ENCODE measurements around the gene HOXB3. TPM values are rescaled to one million over a fixed set of nuclear protein-coding genes. Genes with fewer than 3 reads are reported as not detected.

Gene HOXB3
- polyA plus RNA-seq, 4 donors: 145 to 170 (median 155) TPM

GRCh38 chr17:48532261-48532660, 57.8 kb downstream of the HOXB3 start:
- no peak for DNase-seq (ENCODE audit: low read depth in 4 of 4, low spot score in 3 of 4)

DNA sequence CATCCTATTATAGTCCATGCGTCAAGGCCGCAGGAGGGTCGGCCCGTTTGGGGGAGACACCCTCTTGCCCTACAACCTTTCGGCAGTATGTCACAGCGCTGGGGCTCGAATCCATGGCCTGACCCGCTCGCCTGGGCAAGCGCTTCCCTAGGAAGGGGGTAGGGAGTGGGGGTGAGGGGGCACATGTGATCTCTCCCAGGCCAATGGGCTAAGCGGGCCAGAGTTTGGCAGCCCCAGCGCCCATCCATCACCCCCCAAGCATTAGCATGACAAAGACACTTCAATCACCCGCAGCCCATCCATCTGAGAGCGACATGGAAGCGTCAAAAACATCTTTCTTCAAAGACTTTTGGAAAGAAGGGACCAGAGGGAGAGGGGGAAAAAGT, 59.2 kb downstream of the HOXB3 start, which contains the start of gene HOXB1:
Gene HOXB1, minus strand, starts transcription at position 125 of the 386 bp plus-strand sequence. Its CDS starts 107 bp downstream, at position 18.
- DNase-seq (ENCODE audit: low read depth in 4 of 4, low spot score in 3 of 4): no peak

DNA sequence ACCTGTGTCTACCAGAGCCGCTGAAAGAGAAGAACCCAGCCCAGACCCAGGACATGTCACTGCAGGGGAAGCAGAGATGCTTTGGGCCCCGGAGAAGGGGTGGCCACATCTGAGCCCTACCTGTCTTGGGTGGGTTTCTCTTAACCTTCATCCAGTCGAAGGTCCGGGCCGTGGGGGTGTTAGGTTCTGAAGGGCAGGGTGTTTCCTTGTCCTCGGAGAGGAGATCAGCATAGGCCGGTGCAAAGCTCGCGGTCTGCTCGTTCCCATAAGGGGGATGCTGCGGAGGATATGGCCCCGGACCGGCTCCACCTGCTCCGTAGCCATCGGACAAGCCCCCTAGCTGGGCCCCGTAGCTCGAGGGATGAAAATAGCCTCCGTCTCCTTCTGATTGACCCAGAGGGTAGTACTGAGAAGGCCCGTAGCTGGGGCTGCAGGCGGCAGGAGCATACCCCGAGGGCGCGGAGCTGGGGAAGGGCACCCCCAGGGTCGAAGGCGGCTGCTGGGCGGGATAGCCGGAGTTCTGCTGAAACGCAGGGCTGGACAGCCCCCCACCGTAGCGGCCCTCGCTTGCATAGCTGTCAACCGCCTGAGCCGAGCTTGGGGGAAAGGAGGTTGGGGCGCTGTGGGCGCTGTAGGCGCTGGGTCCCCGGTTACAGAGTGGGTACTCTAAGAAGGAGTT, 59.7 kb downstream of the HOXB3 start:
- DNase-seq (ENCODE audit: low read depth in 4 of 4, low spot score in 3 of 4): no peak

DNA sequence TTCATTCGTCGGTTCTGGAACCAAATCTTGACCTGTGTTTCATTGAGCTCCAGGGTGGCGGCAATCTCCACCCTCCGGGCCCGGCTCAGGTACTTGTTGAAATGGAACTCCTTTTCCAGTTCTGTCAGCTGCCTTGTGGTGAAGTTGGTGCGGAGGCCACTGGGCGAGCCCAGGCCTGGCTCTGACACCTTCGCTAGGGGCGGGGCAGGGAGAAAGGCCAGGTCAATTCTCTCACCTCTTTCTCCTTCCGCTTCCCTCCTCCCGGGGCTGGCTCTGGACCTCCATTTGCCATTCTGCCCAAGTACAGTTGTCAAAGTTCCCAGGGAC, 60.4 kb downstream of the HOXB3 start:
- no peak for DNase-seq (ENCODE audit: low read depth in 4 of 4, low spot score in 3 of 4)

DNA sequence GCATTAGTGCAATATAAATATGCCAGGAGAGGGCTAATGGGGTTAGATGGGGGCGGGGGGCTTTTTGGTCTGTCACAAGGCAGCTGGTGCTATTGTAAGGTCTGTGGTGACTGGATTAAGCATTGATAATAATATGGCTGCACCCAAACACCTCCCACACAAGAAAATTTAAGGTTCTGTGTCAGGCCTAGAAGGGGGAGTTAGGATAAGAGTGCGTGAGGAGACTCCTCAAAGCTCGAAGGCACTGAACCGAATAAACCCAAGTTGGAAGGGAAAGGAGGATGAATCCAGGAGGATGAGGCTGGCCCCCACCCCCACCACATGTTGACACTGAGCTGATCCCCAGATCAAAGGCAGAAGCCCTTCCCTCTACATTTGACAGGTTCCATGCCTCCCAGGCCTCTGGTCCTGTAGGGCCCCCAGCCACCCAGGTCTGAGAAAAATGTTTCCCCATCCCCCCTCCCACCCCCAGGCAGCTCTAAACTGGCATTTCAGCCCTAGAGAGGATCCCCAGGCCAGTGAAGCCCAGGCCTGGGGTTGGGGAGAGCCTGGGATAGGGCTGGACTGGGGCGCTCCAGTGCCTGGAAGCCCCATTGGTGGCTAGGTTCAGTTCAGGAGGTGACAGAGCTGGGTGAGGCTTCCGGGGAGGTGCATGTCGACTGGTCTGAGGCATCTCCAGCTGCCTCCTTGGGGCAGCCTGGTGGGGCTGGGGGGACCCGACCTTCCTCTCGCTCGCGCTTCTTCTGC, 60.9 kb downstream of the HOXB3 start:
- no peak for DNase-seq (ENCODE audit: low read depth in 4 of 4, low spot score in 3 of 4)

DNA sequence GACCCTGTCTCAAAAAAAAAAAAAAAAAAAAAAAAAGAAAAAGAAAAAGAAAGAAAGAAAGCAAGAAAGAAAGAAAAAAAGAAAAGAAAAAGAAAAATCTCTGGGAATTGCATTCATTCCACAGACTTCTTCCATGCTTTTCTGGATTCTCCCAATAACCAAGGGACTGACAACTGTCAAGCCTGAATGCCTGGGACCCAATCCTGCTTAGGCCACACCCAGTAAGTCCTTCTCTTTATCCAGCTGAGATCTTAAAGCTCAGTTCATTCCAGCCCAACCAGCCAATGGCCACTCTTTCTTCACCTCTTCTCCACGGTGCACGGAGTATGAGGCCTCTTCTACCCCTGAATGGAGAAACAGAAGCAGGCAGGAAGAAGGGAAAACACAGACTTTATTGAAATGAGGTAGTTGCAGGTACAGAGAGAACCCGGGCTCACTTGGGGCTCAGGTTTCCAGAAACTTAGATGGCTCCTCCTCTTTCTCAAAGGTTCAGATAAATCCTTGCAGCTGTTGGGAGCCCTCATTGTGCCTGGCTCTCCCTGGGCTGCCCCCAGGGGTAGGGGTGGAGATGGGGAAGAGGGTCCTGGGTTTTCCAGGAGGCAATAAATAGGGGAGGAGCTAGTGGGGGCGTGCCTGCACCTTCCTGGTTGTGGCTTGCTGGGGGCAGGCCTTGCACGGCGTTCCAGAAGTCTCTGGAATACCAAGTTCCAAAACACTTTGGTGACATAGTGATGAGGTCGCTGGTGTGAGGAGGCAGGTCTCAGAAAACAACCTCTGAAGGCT, 61.7 kb downstream of the HOXB3 start:
- no peak for DNase-seq (ENCODE audit: low read depth in 4 of 4, low spot score in 3 of 4)

GRCh38 chr17:48527547-48527932, 62.5 kb downstream of the HOXB3 start:
- no peak for DNase-seq (ENCODE audit: low read depth in 4 of 4, low spot score in 3 of 4)

- no peak for DNase-seq (ENCODE audit: low read depth in 4 of 4, low spot score in 3 of 4)
These were observed 63.2 kb downstream of the HOXB3 start for GRCh38 chr17:48526608-48527546.

DNA sequence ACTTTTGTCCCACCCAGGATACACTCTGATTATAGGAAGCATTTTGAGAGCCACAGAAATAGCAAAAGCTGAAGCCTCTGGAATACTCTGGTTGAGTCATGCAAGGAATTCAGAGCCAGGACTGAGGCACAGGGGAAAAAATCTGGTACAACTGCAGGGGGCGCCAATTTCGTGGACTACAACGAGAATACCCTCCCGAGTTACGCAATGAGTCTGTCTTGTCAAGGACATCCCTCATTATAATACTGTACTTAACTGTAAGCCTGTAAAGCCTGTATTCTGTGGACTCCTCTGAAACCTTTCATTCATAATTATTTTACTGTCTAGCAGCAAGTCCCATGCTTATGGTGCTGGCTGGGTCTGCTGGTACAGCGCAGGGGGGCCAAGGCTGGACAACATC, 67.0 kb downstream of the HOXB3 start:
- no peak for DNase-seq (ENCODE audit: low read depth in 4 of 4, low spot score in 3 of 4)

DNA sequence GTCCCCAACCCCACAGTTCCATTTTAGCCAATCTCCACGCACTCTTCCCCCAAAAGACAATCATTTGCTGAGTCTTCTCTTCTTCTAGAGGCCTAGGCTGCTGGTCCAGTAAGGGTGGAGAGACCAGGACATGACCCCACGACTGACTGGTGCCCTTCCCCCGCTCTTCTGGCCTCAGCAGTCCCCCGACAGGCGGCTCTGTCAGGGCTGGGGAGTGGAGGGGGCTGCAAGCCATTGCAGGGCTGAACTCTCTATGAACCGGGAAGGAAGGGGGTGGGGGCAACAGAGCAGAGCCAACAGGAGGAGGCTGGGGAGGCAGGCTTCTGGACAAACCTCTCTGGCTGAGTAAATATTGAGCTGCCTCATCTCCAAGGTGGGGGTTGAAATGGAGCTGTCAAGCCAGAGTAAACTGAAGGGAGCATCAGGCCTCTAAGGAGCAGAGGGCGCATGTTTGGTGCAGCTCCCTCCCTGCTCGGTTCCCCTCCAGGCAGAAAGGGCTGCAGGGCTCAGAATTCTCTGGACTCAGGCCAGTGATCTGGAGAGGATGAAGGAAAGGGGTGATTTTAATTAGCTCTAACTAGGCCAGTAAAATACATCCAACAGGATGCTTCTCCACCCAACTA, 67.9 kb downstream of the HOXB3 start:
- DNase-seq (ENCODE audit: low read depth in 4 of 4, low spot score in 3 of 4): no peak

GRCh38 chr17:48520631-48521079, 69.4 kb downstream of the HOXB3 start:
- no peak for DNase-seq (ENCODE audit: low read depth in 4 of 4, low spot score in 3 of 4)

DNA sequence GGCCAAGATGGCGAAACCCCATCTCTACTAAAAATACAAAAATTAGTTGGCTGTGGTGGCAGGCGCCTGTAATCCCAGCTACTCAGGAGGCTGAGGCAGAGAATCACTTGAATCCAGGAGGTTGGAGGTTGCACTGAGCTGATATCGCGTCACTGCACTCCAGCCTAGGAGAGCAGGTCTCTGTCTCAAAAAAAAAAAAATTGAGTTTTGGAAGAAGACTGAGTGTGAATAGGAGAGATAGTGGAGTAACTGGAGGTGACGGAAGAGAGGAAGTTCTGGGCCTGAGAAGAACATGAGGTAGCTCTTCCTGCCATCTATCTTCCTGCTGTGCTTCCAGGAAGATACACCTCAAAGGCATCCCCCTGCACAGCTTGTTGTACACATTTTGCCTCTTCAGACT, 70.6 kb downstream of the HOXB3 start:
- DNase-seq (ENCODE audit: low read depth in 4 of 4, low spot score in 3 of 4): no peak

DNA sequence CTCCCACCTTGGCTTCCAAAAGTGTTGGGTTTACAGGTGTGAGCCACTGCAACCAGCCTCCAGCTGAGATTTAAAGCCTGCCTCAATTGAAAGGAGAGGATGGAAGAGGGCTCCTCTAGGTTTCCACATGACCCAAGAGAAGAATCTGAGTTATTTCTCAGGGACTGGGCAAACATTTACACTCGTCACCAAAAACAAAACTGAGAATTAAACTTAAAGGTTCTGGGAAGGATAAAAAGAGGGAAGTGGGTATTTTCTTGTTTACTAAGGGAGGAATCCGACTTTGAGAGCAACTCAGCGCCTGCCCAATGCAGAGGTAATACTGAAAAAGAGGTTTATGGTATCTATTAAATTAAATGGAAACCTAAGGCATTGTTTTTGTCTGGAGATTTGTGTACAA, 72.6 kb downstream of the HOXB3 start:
- no peak for DNase-seq (ENCODE audit: low read depth in 4 of 4, low spot score in 3 of 4)

- DNase-seq (ENCODE audit: low read depth in 4 of 4, low spot score in 3 of 4): no peak
These were observed 73.8 kb downstream of the HOXB3 start for GRCh38 chr17:48515925-48516900.

DNA sequence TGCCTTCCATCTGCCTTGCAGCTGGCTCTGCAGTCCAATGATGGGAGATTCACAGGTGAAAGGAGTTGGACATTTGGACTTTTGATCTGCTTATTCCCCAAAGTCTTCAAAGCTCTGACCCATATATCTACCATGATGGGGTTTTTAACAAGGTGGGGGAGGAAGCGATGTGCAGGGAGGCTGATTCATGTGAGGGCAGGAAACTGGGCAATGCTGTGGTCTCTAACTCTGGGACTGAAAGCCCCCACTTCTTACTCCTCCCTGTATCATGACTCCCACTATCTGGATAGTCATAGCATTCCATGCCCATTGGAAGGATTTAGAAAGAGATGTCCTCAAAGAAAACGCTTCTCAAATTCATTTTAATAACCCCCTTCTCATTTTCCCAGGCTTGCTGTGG, 75.6 kb downstream of the HOXB3 start:
- DNase-seq (ENCODE audit: low read depth in 4 of 4, low spot score in 3 of 4): no peak

- no peak for DNase-seq (ENCODE audit: low read depth in 4 of 4, low spot score in 3 of 4)
These were observed 76.2 kb downstream of the HOXB3 start for GRCh38 chr17:48513666-48514455.

DNA sequence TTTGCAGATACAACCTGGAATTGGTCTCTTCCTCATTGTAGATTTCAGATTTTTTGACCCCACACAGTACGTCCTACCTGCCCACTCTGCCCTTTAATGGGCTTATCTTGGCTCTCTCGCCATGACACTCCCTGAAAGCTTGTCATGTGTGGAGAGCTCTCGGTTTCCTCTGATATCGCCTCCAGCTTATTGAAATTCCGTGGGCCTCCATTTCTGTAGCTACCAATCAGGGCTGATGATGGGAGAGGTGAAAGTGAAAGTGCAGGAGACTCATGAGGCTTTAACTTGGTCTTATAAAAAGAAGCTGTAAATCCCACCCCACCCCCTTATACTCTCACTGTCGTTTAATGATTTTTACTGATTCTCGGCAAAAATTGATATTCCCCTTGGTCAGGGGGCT, 76.9 kb downstream of the HOXB3 start:
- no peak for DNase-seq (ENCODE audit: low read depth in 4 of 4, low spot score in 3 of 4)

Data from right renal pelvis (tissue), 4 donors.